HUES48 (cell line): Measurements from ENCODE around the gene CNTRL.
A peak's percentile ranks its signal among the peaks of the same experiment; 100 is the strongest.

Experiments
- H3K27ac ChIP-seq: one replicate; pipeline ENCODE4 v1.7.0; 2013; ENCODE audit warnings: low read depth, low read length, inconsistent platforms
- H3K27me3 ChIP-seq: 2 replicates; pipeline ENCODE4 v1.6.1; 2013; ENCODE audit warnings: mild to moderate bottlenecking, low read length; ENCODE audit not compliant: control insufficient read depth, insufficient read depth
- H3K36me3 ChIP-seq: 2 replicates; pipeline ENCODE4 v1.6.1; 2013; ENCODE audit warnings: low read length; ENCODE audit not compliant: control insufficient read depth, insufficient read depth
- H3K4me1 ChIP-seq: 2 replicates; pipeline ENCODE4 v1.6.1; 2013; ENCODE audit warnings: mild to moderate bottlenecking, low read length; ENCODE audit not compliant: control insufficient read depth, insufficient read depth
- H3K4me3 ChIP-seq: 2 replicates; pipeline ENCODE4 v1.5.1; 2013; ENCODE audit warnings: mild to moderate bottlenecking, low read depth, low read length
- H3K9ac ChIP-seq: 2 replicates; pipeline ENCODE4 v1.6.1; 2013; ENCODE audit warnings: mild to moderate bottlenecking, low read depth, low read length, moderate library complexity
- H3K9me3 ChIP-seq: 2 replicates; pipeline ENCODE4 v1.6.1; 2013; ENCODE audit warnings: low read length; ENCODE audit not compliant: control insufficient read depth, insufficient read depth

The CNTRL gene

DNA sequence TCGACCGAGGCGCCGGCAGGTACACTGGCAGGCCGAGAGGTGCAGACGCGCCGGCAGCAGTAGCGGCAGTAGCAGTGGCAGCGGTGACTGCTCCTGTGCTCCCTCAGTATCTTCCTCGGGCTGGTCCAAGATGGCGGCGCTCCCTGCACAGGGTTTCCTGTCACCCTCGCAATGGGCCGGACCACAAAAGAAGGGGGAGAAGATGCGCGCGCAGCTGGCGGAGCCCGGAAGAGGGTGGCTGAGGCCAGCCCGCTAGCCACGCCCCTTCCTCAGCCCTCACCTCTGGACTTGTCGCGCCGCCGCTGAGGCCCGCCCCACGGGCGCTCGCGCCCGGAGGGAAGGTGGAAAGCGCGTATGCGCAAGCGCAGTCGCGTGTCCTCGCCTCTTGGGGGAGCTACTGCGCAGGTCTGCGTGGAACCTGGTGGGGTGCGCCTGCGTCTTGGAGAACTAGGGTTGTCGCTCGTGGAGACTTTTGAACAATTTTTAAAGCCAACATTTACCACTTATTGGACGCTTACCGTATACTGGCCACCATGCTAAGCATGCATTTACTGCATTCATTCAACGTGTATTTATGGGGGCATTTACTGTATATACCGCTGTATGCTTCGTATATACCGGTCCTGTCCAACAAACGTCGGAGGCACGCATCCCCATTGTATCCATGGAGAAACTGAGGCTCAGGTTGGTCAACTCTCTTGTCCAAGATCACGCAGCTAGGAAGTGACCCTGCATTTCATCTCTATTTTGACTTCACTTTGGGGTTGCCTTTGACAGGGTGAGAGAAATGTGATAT is 127.2 kb downstream of the CNTRL start, which contains the start of gene RAB14:
Gene RAB14, minus strand, starts transcription at position 132 of the 796 bp plus-strand sequence. CDS start 8,457 bp downstream, outside the sequence.
- Histone ChIP-seq H3K4me1 (peaks cover 17% of the 10 kb centered on the region), H3K36me3 (no peaks in the 10 kb centered on the region), H3K4me3 (peak within 1 kb of the TSS; percentile 75), H3K27ac (peak within 1 kb of the TSS; percentile 92), H3K9ac (peak within 1 kb of the TSS; percentile 43; the same call in 1 of the 2 replicates), H3K9me3 (no peaks in the 10 kb centered on the region), H3K27me3 (no peaks in the 10 kb centered on the region)

DNA sequence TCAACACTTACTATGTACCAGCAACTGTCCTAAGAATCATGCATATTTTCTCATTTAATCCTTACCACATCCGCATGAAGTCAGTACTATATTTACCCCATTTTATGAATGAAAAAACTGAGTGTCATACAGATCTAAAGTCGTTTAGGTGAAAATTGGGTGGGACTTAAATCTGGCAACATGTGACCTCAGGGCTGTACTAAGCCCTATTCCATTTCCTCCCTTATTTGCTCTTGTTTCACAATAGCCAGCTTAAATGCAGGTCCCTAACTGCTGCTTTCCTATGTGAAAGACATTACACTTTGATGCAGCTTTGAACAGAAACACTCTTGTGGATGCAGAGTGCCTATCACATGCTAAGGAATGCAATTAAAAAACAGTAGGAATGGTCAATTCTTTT is 129.4 kb downstream of the CNTRL start:
- 0 out of 2 replicates have a peak, but pooled peaks cover 2% of the 10 kb centered on the region for H3K27me3 ChIP-seq
- no peak overlapping the region for H3K9ac ChIP-seq
- H3K4me1 ChIP-seq = peaks cover 20% of the 10 kb centered on the region
- H3K36me3 ChIP-seq = no peaks in the 10 kb centered on the region
- no peaks in the 10 kb centered on the region for H3K9me3 ChIP-seq
- H3K4me3 ChIP-seq = no peak overlapping the region
- no peak overlapping the region for H3K27ac ChIP-seq

DNA sequence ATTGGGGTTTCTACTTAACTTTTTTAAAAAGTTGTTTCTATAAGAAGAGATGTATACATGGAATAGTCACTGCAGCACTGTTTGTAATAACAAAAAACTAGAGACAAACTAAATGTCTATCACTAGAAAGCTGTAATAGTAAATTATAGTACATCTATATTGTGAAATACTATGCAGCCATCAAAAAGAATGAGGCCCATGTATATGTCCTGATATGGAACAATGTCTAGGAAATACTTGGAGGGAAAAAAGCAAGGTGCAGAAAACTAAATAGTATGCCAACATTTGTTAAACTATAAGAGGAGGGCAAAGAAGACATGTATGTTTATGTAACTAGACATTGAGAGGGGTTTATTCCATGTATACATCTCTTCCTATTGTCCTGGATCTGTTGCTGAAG is 129.9 kb downstream of the CNTRL start:
- no peak overlapping the region for H3K4me3 ChIP-seq
- no peak overlapping the region for H3K27ac ChIP-seq
- H3K36me3 ChIP-seq = no peaks in the 10 kb centered on the region
- H3K9me3 ChIP-seq = no peaks in the 10 kb centered on the region
- H3K9ac ChIP-seq = no peak overlapping the region
- H3K4me1 ChIP-seq = peaks cover 20% of the 10 kb centered on the region
- 0 out of 2 replicates have a peak, but pooled peaks cover 2% of the 10 kb centered on the region for H3K27me3 ChIP-seq

DNA sequence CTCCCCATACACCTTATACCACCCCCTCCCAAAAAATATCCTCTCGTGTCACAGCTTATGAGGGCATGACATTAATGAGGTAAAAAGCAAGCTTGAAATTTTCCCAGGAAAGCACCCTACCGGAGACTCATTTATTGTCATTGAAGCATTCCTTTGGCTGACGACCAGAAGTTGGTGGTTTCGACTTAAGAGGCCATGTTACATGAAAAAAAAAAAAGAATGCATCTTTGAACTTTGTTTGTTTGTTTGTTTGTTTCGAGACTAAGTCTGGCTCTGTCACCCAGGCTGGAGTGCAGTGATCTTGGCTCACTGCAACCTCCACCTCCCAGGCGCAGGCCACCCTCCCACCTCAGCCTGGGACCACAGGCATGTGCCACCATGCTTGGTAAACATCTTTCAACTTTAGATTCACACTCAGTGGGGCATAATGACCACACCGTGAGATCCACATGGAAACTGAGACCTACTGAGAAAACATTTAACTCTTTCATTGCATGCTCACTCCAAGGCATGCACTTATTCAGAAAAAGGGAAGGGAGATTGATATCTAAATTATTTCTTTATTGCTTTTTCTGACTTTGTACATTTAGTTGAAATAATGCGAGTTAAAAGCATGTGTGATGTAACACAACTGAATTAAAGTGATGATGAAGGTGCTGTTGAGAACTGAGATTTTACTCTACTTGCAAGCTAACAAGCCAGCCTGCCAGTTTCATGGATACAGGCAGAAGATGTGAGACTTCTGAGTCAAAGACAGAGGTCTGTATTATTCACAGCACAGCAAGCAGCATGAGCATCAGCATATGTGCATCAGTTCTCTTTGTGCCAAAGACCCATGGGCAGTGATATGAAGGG is 132.0 kb downstream of the CNTRL start:
- no peak overlapping the region for H3K9ac ChIP-seq
- no peak overlapping the region for H3K4me3 ChIP-seq
- H3K36me3 ChIP-seq = no peaks in the 10 kb centered on the region

DNA sequence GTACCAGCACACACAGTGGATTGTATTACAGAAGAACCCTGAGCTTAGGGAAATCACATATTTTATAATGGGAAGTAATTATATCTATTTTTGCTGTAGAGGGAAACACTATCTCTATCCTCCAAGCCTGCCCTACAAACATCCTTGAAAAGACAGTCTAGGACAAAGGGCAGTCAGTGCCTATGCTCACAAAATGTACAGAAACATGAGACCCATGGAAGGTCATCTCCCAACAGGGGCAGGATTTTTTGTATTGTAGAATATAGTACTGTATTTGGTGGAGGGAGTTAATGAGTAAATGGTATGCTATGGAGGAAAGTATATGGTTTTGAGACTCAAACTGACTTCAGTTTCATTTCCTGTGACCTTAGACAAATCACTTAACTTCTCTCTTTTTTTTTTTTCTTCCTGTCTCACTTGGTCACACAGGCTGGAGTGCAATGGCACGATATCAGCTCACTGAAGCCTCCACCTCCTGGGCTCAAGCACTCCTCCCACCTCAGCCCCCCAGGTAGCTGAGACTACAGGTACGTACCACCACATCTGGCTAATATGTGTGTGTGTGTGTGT is 132.7 kb downstream of the CNTRL start:
- no peak overlapping the region for H3K4me3 ChIP-seq
- no peaks in the 10 kb centered on the region for H3K36me3 ChIP-seq
- peaks cover 13% of the 10 kb centered on the region; the same call in 1 of the 2 replicates for H3K4me1 ChIP-seq
- no peak overlapping the region for H3K9ac ChIP-seq
- no peak overlapping the region for H3K27ac ChIP-seq
- H3K9me3 ChIP-seq = no peaks in the 10 kb centered on the region
- 0 out of 2 replicates have a peak, but pooled peaks cover 2% of the 10 kb centered on the region for H3K27me3 ChIP-seq

More for the DNA sequence above, 132.0 kb downstream of the CNTRL start:
- H3K4me1 ChIP-seq = peaks cover 13% of the 10 kb centered on the region; the same call in 1 of the 2 replicates
- H3K27ac ChIP-seq = peak overlapping the region; percentile 50
- H3K27me3 ChIP-seq = 0 out of 2 replicates have a peak, but pooled peaks cover 2% of the 10 kb centered on the region
- no peaks in the 10 kb centered on the region for H3K9me3 ChIP-seq

DNA sequence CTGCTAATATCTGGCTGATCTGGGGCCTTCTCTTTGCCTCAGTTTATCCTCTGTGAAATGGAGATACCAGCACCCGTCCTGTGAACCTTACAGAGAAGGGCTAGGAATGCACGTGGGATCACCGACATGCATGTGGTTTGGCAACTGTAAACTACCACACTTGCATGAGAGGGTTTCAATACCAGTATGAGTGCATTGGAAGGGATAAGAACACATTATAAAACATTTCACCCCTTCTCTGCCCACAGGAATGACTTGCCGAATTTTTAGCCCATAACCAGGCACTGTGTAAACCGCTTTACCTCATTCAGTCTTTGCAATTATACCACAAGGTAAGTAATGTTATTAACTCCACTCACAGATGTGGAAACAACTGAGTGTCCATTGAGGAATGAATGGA is 135.8 kb downstream of the CNTRL start:
- H3K27ac ChIP-seq = no peak overlapping the region
- H3K36me3 ChIP-seq = no peaks in the 10 kb centered on the region
- H3K4me1 ChIP-seq = peaks cover 20% of the 10 kb centered on the region; the same call in 1 of the 2 replicates
- no peak overlapping the region for H3K4me3 ChIP-seq
- H3K27me3 ChIP-seq = 0 out of 2 replicates have a peak, but pooled peaks cover 2% of the 10 kb centered on the region
- no peak overlapping the region for H3K9ac ChIP-seq
- no peaks in the 10 kb centered on the region for H3K9me3 ChIP-seq

DNA sequence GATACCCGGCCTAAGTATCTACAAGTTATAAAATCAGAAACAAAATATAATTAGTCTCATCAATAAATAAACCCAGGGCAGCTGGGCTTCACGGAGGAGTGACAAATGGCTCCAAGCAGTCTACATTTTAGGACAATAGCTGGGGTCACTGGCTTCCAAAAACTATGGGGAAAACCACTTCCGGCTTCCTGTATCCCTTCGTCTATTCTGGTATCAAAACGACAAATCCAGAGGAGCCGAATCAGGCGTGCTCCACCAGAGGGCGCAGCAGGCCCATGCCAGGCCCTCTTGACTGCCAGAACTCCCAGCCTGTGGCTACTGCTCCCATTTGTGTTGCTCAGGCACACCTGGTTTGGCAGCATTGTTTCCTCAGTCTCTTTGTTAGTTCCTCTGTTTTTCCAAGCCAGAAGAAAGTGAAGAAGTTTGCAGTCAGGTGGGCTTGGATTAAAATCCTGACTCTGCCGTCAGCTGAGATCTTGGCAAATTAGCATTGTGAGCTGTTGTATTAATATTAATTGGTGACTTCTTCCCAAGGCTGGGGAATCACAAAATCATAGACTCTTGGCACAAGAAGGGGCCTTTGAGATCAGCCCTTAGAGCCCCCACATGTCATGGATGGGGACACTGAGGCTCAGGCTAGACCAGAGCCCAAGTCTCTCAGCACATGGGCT is 138.5 kb downstream of the CNTRL start:
- Histone ChIP-seq H3K9ac (no peak overlapping the region), H3K9me3 (no peaks in the 10 kb centered on the region), H3K4me1 (peaks cover 7% of the 10 kb centered on the region; the same call in 1 of the 2 replicates), H3K36me3 (no peaks in the 10 kb centered on the region), H3K27ac (no peak overlapping the region), H3K27me3 (0 out of 2 replicates have a peak, but pooled peaks cover 1% of the 10 kb centered on the region), H3K4me3 (no peak overlapping the region)

DNA sequence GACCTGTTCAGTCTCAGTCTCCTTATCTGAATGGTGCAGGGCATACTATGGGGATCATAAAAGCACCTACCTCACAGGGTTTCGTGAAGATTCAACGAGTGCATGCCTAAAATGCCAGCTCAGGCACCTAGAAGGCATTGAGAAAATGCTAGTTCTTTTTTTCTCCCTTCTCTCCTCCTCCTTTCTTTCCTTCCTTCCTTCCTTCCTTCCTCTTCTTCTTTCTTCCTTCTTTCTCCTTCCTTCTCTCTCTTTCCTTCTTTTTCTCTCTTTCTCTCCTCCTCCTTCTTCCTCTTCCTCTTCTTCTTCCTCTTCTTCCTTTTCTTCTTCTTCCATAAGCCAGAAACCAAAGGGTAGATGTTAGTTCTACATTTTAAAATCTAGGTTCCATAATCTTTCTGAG is 139.2 kb downstream of the CNTRL start:
- Histone ChIP-seq H3K4me1 (peaks cover 7% of the 10 kb centered on the region; the same call in 1 of the 2 replicates), H3K9ac (no peak overlapping the region), H3K9me3 (no peaks in the 10 kb centered on the region), H3K27me3 (no peaks in the 10 kb centered on the region), H3K4me3 (no peak overlapping the region), H3K36me3 (no peaks in the 10 kb centered on the region), H3K27ac (no peak overlapping the region)

DNA sequence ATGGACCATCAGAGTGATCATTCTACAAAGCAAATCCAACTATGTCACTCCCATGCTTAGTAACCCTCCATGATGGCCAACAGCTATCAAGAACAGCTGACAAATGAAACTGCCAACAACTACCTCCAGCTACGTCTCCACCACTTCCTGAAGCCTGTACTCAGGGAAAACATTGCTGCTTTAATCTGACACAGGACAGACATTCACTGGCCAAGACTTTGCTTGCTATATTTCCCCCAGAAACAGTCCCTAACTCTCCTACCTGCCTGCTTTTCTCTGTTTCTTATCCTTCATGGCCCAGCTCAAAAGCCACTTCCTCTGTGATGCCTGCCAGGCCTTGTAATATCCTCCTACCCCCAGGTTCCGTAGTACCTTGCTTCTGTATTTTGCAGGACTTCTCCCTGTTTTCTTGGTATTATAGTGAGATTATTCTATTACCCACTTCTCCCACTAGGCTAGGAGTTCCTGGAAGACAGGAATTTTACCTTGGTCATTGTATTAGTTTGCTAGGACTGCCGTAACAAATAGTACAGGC is 141.6 kb downstream of the CNTRL start:
- H3K27me3 ChIP-seq = no peaks in the 10 kb centered on the region
- H3K9me3 ChIP-seq = no peaks in the 10 kb centered on the region
- no peaks in the 10 kb centered on the region for H3K36me3 ChIP-seq
- H3K4me3 ChIP-seq = no peak overlapping the region
- H3K27ac ChIP-seq = no peak overlapping the region
- no peak overlapping the region for H3K9ac ChIP-seq
- peaks cover 21% of the 10 kb centered on the region for H3K4me1 ChIP-seq
